Loucy (cell line): ENCODE data around the gene PIEZO1.

ENCODE experiments used
- H2AFZ ChIP-seq: fragments of 200-600 bp; sonication (generic); 2 replicates; pipeline ENCODE4 v1.6.0; 2016; ENCODE audit warnings: antibody characterized with exemption, mild to moderate bottlenecking, low read length, moderate library complexity
- H3F3A ChIP-seq: fragments of 200-600 bp; 2 replicates; pipeline ENCODE4 v1.6.0; 2016; ENCODE audit warnings: antibody characterized with exemption, low read depth, mild to moderate bottlenecking
- H3K27me3 ChIP-seq: fragments of 200-600 bp; sonication (generic); 2 replicates; pipeline ENCODE4 v1.6.1; 2014; ENCODE audit warnings: low read length, mild to moderate bottlenecking; ENCODE audit not compliant: insufficient read depth, poor library complexity, severe bottlenecking
- H3K36me3 ChIP-seq: fragments of 200-600 bp; sonication (generic); 2 replicates; pipeline ENCODE4 v1.6.1; 2016; ENCODE audit warnings: low read length; ENCODE audit not compliant: insufficient read depth
- H3K4me1 ChIP-seq: fragments of 200-600 bp; sonication (generic); 2 replicates; pipeline ENCODE4 v1.5.1; 2014; ENCODE audit warnings: low read length, mild to moderate bottlenecking; ENCODE audit not compliant: insufficient read depth, poor library complexity, severe bottlenecking
- H3K4me2 ChIP-seq: fragments of 200-600 bp; sonication (generic); 2 replicates; pipeline ENCODE4 v1.6.0; 2014; ENCODE audit warnings: antibody characterized with exemption, low read length, low read depth, mild to moderate bottlenecking; ENCODE audit not compliant: poor library complexity, severe bottlenecking
- H3K4me3 ChIP-seq: fragments of 200-600 bp; sonication (generic); 2 replicates; pipeline ENCODE4 v1.5.1; 2014; ENCODE audit warnings: low read length, mild to moderate bottlenecking, mixed read lengths; ENCODE audit not compliant: poor library complexity, severe bottlenecking
- H3K79me2 ChIP-seq: fragments of 200-600 bp; sonication (generic); 2 replicates; pipeline ENCODE4 v1.6.1; 2014; ENCODE audit warnings: low read length; ENCODE audit not compliant: insufficient read depth
- H3K9ac ChIP-seq: fragments of 200-600 bp; sonication (generic); 2 replicates; pipeline ENCODE4 v1.6.0; 2014; ENCODE audit warnings: mild to moderate bottlenecking, low read depth, low read length, moderate library complexity; ENCODE audit not compliant: poor library complexity, severe bottlenecking
- H3K9me2 ChIP-seq: fragments of 200-600 bp; sonication (generic); replicated peaks from 2 replicates; pipeline ENCODE4 v1.6.1; 2016; ENCODE audit warnings: low read depth, low read length, mixed read lengths
- H3K9me3 ChIP-seq: fragments of 200-600 bp; sonication (generic); 2 replicates; pipeline ENCODE4 v1.6.1; 2014; ENCODE audit warnings: mild to moderate bottlenecking, antibody characterized with exemption, low read length, low read depth; ENCODE audit not compliant: insufficient read depth
- H4K20me1 ChIP-seq: fragments of 200-600 bp; sonication (generic); 2 replicates; pipeline ENCODE4 v1.6.0; 2014; ENCODE audit warnings: antibody characterized with exemption, low read length, mild to moderate bottlenecking; ENCODE audit not compliant: insufficient read depth, poor library complexity, severe bottlenecking
- EZH2phosphoT487 ChIP-seq: fragments of 200-600 bp; IDR thresholded peaks from 2 replicates; pipeline ENCODE4 v1.6.1; 2018; ENCODE audit warnings: antibody characterized with exemption, mild to moderate bottlenecking, moderate library complexity, borderline replicate concordance
- TF ChIP-seq, protein P1 (sequence below): fragments of 200-600 bp; sonication (generic); conservative IDR thresholded peaks from 2 replicates; pipeline ENCODE4 v1.5.1; 2014; ENCODE audit warnings: mild to moderate bottlenecking, antibody characterized with exemption, low read length

Gene PIEZO1

DNA sequence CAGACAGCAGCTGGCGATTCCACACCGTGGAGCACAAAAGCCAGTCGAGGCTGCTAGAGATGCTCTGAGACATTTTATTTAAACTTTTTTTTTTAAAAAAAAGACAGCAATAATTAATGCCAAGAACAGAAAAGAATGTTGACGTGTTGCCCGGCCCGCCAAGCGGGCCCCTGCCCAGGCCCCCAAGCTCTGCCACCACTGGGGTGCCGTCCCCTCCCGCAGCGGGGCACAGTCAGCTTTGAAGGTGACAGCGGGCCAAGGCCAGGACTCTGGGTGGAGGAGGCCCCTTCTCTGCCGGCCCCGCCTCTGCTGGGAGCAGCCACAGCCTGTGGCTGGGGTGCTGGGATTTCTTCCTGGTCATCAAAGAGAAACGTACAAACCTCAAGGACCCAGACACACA lies 88.6 kb downstream of the PIEZO1 start:
- H3K9me3 ChIP-seq: no peaks in the 10 kb centered on the region

DNA sequence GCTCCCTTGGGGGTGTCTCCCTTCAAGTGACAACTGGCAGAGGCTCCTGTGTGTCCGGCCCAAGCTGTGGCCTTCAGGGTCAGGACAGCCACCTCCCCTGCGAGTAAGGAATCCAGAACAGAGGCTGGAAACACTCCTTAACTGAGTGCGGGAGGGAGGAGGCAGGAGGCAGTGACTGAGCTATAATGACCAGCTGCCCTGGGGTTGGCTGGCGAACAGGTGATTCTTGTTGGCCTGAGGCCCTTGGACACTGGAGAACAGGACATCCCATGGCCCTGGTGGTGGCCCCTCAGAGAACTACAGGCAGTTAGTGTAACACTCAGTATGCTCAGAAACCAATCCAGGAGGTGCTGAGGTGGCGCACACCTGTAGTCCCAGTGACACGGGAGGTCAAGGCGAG lies 89.3 kb downstream of the PIEZO1 start:
- H3K4me1 ChIP-seq: peaks cover 5% of the 10 kb centered on the region
- no peaks in the 10 kb centered on the region for H3K9me2 ChIP-seq
- no peak overlapping the region for H3K9ac ChIP-seq
- no peak overlapping the region for H2AFZ ChIP-seq
- no peaks in the 10 kb centered on the region for H3K9me3 ChIP-seq
- H3K27me3 ChIP-seq: no peaks in the 10 kb centered on the region
- no peak overlapping the region for H3K4me2 ChIP-seq
- no peaks in the 10 kb centered on the region for H3F3A ChIP-seq
- H3K36me3 ChIP-seq: no peaks in the 10 kb centered on the region
- H4K20me1 ChIP-seq: peaks cover 4% of the 10 kb centered on the region
- TF ChIP-seq EZH2phosphoT487: no peak
- TF ChIP-seq, protein P1, sequence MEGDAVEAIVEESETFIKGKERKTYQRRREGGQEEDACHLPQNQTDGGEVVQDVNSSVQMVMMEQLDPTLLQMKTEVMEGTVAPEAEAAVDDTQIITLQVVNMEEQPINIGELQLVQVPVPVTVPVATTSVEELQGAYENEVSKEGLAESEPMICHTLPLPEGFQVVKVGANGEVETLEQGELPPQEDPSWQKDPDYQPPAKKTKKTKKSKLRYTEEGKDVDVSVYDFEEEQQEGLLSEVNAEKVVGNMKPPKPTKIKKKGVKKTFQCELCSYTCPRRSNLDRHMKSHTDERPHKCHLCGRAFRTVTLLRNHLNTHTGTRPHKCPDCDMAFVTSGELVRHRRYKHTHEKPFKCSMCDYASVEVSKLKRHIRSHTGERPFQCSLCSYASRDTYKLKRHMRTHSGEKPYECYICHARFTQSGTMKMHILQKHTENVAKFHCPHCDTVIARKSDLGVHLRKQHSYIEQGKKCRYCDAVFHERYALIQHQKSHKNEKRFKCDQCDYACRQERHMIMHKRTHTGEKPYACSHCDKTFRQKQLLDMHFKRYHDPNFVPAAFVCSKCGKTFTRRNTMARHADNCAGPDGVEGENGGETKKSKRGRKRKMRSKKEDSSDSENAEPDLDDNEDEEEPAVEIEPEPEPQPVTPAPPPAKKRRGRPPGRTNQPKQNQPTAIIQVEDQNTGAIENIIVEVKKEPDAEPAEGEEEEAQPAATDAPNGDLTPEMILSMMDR: no peak
- H3K79me2 ChIP-seq: 0 out of 2 replicates have a peak, but pooled peaks cover 5% of the 10 kb centered on the region
- no peak overlapping the region for H3K4me3 ChIP-seq

More for the DNA sequence above, 88.6 kb downstream of the PIEZO1 start:
- H2AFZ ChIP-seq: no peak overlapping the region
- H3K4me1 ChIP-seq: peaks cover 9% of the 10 kb centered on the region
- H3K27me3 ChIP-seq: no peaks in the 10 kb centered on the region
- peaks cover 4% of the 10 kb centered on the region for H4K20me1 ChIP-seq
- H3K4me2 ChIP-seq: no peak overlapping the region
- H3K9ac ChIP-seq: no peak overlapping the region
- no peaks in the 10 kb centered on the region for H3K36me3 ChIP-seq
- peaks cover 8% of the 10 kb centered on the region for H3K79me2 ChIP-seq
- TF ChIP-seq EZH2phosphoT487: no peak
- TF ChIP-seq, protein P1: no peak
- no peaks in the 10 kb centered on the region for H3K9me2 ChIP-seq
- no peaks in the 10 kb centered on the region for H3F3A ChIP-seq
- H3K4me3 ChIP-seq: no peak overlapping the region

DNA sequence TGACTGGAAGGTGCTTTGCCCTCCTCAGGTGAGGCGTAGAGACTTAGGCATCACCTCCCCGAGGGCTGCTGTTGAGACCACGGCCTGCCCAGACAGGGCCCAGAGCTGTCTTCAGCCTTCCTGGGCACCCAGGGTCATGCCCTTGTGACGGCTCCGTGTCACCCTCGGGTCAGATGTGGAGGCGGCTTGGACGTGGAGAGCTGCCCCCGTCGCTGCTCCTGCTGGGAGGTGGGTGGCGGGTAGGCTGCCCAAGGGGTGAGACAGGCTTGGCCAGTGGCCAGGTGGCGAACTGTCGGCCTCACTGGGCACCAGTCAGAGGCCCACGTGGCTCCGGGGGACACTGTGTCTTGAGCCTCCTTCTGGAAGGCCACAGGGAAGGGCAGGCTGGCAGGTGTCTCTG lies 89.8 kb downstream of the PIEZO1 start:
- H3K36me3 ChIP-seq: no peaks in the 10 kb centered on the region
- no peaks in the 10 kb centered on the region for H3K9me2 ChIP-seq
- no peaks in the 10 kb centered on the region for H3K27me3 ChIP-seq
- no peaks in the 10 kb centered on the region for H4K20me1 ChIP-seq
- no peaks in the 10 kb centered on the region for H3K9me3 ChIP-seq
- H3K4me1 ChIP-seq: peaks cover under 1% of the 10 kb centered on the region
- 0 out of 2 replicates have a peak, but pooled peaks cover 2% of the 10 kb centered on the region for H3K79me2 ChIP-seq
- no peak overlapping the region for H3K9ac ChIP-seq
- H3K4me2 ChIP-seq: no peak overlapping the region
- no peak overlapping the region for H2AFZ ChIP-seq
- no peak overlapping the region for H3K4me3 ChIP-seq
- TF ChIP-seq EZH2phosphoT487: no peak
- TF ChIP-seq, protein P1: no peak
- no peaks in the 10 kb centered on the region for H3F3A ChIP-seq
